Mesendoderm (in vitro differentiated cells): ENCODE measurements around the gene ABI3.
"Not testable (repeated sequence)": the region's sequence is repeated elsewhere in the genome, so short reads cannot be mapped to it uniquely, and the experiment has no call there.

Experiments used
- DNase-seq: peaks from one replicate; pipeline ENCODE4 v3.0.0; 2013
- H2AK5ac ChIP-seq: 2 replicates; pipeline ENCODE4 v1.6.1; 2013; ENCODE audit warnings: low read length, inconsistent platforms
- H2BK120ac ChIP-seq: 2 replicates; pipeline ENCODE4 v1.6.1; 2013; ENCODE audit warnings: low read depth, mild to moderate bottlenecking, low read length, moderate library complexity, mixed read lengths
- H2BK15ac ChIP-seq: replicated peaks from 2 replicates; pipeline ENCODE4 v1.6.1; 2013; ENCODE audit warnings: low read depth, mild to moderate bottlenecking, moderate library complexity
- H2BK5ac ChIP-seq: 2 replicates; pipeline ENCODE4 v1.6.1; 2013; ENCODE audit warnings: low read length, inconsistent platforms
- H3K18ac ChIP-seq: 2 replicates; pipeline ENCODE4 v1.6.1; 2013; ENCODE audit warnings: mild to moderate bottlenecking, low read length, mixed read lengths
- H3K23ac ChIP-seq: one replicate; pipeline ENCODE4 v1.6.1; 2013; ENCODE audit warnings: low read length
- H3K27ac ChIP-seq: 2 replicates; pipeline ENCODE4 v1.5.1; 2013; ENCODE audit warnings: low read depth, mild to moderate bottlenecking, inconsistent platforms, low read length, moderate library complexity
- H3K27me3 ChIP-seq: 2 replicates; pipeline ENCODE4 v1.6.1; 2013; ENCODE audit warnings: low read length, control low read depth, mild to moderate bottlenecking, inconsistent platforms; ENCODE audit not compliant: insufficient read depth, poor library complexity
- H3K36me3 ChIP-seq: 2 replicates; pipeline ENCODE4 v1.6.1; 2013; ENCODE audit warnings: low read length, inconsistent platforms; ENCODE audit not compliant: control insufficient read depth, insufficient read depth
- H3K4ac ChIP-seq: one replicate; pipeline ENCODE4 v1.6.1; 2013; ENCODE audit warnings: low read depth, mild to moderate bottlenecking, low read length, moderate library complexity
- H3K4me1 ChIP-seq: 2 replicates; pipeline ENCODE4 v1.6.1; 2013; ENCODE audit warnings: low read depth, low read length, inconsistent platforms; ENCODE audit not compliant: control insufficient read depth
- H3K4me2 ChIP-seq: 2 replicates; pipeline ENCODE4 v1.6.1; 2013; ENCODE audit warnings: low read length
- H3K4me3 ChIP-seq: 2 replicates; pipeline ENCODE4 v1.5.1; 2013; ENCODE audit warnings: mild to moderate bottlenecking, low read length
- H3K56ac ChIP-seq: one replicate; pipeline ENCODE4 v1.6.1; 2013; ENCODE audit warnings: low read length
- H3K79me1 ChIP-seq: 2 replicates; pipeline ENCODE4 v1.6.1; 2013; ENCODE audit warnings: low read length, inconsistent platforms
- H3K79me2 ChIP-seq: 2 replicates; pipeline ENCODE4 v1.6.1; 2013; ENCODE audit warnings: mild to moderate bottlenecking, low read length; ENCODE audit not compliant: control insufficient read depth, insufficient read depth
- H3K9ac ChIP-seq: 2 replicates; pipeline ENCODE4 v1.6.1; 2013; ENCODE audit warnings: low read length, inconsistent platforms
- H4K5ac ChIP-seq: one replicate; pipeline ENCODE4 v1.6.1; 2013; ENCODE audit warnings: low read length
- H4K8ac ChIP-seq: one replicate; pipeline ENCODE4 v1.6.1; 2013; ENCODE audit warnings: low read depth, mild to moderate bottlenecking, control low read depth, low read length, moderate library complexity
- WGBS: extraction: QIAGEN DNeasy Blood & Tissue Kit; methylation state at CpG from one replicate; pipeline ENCODE4 v1.1.7; 2013; ENCODE audit warnings: low lambda C conversion rate, missing lambda C conversion rate; ENCODE audit not compliant: insufficient coverage; ENCODE audit errors: extremely low coverage; 5-methylcytosine and 5-hydroxymethylcytosine counted together

Gene ABI3

DNA sequence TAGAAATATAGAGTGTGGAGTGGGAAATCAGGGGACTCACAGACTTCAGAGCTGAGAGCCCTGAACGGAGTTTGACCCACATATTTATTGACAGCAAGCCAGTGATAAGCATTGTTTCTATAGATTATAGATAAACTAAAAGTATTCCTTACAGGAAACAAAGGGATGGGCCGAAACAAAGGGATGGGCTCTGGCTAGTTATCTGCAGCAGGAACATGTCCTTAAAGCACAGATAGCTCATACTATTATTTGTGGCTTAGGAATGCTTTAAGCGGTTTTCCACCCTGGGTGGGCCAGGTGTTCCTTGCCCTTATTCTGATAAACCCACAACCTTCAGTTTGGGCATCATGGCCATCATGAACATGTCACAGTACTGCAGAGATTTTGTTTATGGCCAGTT, 39.8 kb upstream of the ABI3 start:
- not testable (repeated sequence) for H3K4me1 ChIP-seq, H3K4me2 ChIP-seq

DNA sequence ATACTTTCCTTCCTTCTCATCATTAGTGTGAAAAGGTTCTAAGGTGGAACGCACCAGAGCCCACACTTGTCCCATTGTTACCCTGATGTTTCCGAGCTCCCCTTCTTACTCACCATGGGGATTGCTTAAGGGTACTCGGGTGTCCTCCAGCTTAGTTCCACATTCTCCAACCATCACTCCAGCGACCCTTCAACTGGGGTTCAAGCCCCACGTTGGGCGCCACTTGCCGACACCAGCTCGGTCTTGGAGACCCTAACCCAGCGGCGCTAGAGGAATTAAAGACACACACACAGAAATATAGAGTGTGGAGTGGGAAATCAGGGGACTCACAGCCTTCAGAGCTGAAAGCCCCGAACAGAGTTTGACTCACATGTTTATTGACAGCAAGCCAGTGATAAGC, 34.5 kb upstream of the ABI3 start:
- DNase-seq, H3K4me3 ChIP-seq, H3K4ac ChIP-seq, H2BK5ac ChIP-seq, H3K4me2 ChIP-seq, H3K9ac ChIP-seq, H4K5ac ChIP-seq, H3K56ac ChIP-seq, H2BK15ac ChIP-seq, H3K4me1 ChIP-seq, H4K8ac ChIP-seq, H3K18ac ChIP-seq, H2AK5ac ChIP-seq, H2BK120ac ChIP-seq, H3K36me3 ChIP-seq, H3K27me3 ChIP-seq, H3K79me2 ChIP-seq, H3K27ac ChIP-seq, H3K23ac ChIP-seq, H3K79me1 ChIP-seq: not testable (repeated sequence)
- WGBS = no CpG with 5 or more reads among the region's 11 CpGs

More for the DNA sequence above, 39.8 kb upstream of the ABI3 start:
- DNase-seq, H3K27ac ChIP-seq, H3K79me1 ChIP-seq, H2BK15ac ChIP-seq, H2BK120ac ChIP-seq, H3K56ac ChIP-seq, H2BK5ac ChIP-seq, H3K27me3 ChIP-seq, H3K36me3 ChIP-seq, H4K5ac ChIP-seq, H3K4ac ChIP-seq, H3K23ac ChIP-seq, H3K9ac ChIP-seq, H4K8ac ChIP-seq, H3K18ac ChIP-seq, H2AK5ac ChIP-seq, H3K79me2 ChIP-seq, H3K4me3 ChIP-seq: not testable (repeated sequence)
- WGBS = no CpG with 5 or more reads among the region's 3 CpGs

DNA sequence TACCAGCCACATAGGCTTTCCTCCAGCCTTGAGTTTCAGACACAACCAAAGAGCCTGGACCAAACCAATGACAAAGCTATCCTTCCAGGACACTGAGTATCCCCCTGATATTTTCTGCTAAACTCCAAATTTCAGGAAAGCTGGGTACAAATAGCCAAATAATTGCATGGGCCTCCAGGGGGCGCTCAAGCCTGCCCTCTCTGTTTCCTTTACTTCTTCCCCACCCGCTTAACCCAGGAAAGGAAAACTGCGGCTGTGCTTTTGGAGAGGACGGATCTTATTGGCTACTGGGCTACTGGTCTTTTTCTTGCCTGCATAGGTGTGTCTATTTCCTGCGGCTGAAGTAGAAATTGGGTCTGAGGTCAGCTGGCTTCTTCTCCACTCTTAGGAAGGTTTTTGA, 30.2 kb upstream of the ABI3 start:
- Histone ChIP-seq H3K4me3 (no peak overlapping the region), H3K4ac (no peak overlapping the region), H2BK5ac (no peak overlapping the region), H3K4me1 (no peaks in the 10 kb centered on the region), H2BK15ac (no peak overlapping the region), H3K4me2 (no peak overlapping the region), H2BK120ac (no peak overlapping the region), H3K18ac (no peak overlapping the region), H3K79me2 (no peaks in the 10 kb centered on the region), H3K56ac (no peak overlapping the region), H3K23ac (no peak overlapping the region), H4K5ac (no peak overlapping the region), H3K79me1 (no peaks in the 10 kb centered on the region), H4K8ac (no peak overlapping the region), H3K36me3 (no peaks in the 10 kb centered on the region), H3K27ac (no peak overlapping the region), H3K27me3 (no peaks in the 10 kb centered on the region), H2AK5ac (no peak overlapping the region), H3K9ac (no peak overlapping the region)
- WGBS = no CpG with 5 or more reads among the region's 5 CpGs
- peak; percentile 72 for DNase-seq

DNA sequence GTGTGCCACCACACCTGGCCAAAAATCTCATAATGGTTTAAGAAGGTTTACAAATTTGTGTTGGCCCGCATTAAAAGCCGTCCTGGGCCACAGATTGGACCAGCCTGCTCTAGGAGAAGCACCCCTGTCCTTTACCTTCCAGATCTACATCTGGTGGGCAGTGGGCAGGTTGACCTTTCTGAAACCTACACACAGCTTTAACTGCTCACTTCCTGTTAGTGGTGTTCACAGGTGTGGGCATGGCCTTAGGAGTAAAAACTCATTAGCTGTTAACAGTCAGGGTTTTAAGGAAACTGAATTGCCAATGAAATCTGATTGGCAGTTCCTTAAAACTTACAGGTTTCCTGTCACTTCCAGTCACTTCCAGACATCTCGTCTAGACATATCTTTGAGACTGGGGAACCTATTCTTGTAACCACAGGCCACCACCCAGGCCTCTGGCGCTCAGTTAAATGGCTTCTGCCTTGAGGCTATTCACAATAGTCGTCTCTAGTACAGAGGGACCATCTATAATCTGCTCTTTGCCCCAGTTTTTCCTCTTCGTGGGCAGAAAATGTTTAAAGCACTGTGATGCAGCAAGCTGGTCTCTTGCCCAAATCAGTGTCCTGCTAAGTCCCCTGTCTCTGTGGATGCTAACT, 29.4 kb upstream of the ABI3 start:
- no peak overlapping the region for H3K4ac ChIP-seq
- no peak overlapping the region for H3K4me2 ChIP-seq
- no peaks in the 10 kb centered on the region for H3K27me3 ChIP-seq
- no peaks in the 10 kb centered on the region for H3K4me1 ChIP-seq
- H3K4me3 ChIP-seq = no peak overlapping the region
- no peak overlapping the region for H3K18ac ChIP-seq
- WGBS = no CpG with 5 or more reads among the region's 6 CpGs
- H3K36me3 ChIP-seq = no peaks in the 10 kb centered on the region
- H4K8ac ChIP-seq = no peak overlapping the region
- H4K5ac ChIP-seq = no peak overlapping the region
- no peak overlapping the region for H3K9ac ChIP-seq
- no peaks in the 10 kb centered on the region for H3K79me2 ChIP-seq
- H3K56ac ChIP-seq = no peak overlapping the region
- no peak overlapping the region for H3K27ac ChIP-seq
- H3K79me1 ChIP-seq = no peaks in the 10 kb centered on the region
- H2AK5ac ChIP-seq = no peak overlapping the region
- no peak overlapping the region for H3K23ac ChIP-seq
- no peak overlapping the region for H2BK5ac ChIP-seq
- H2BK120ac ChIP-seq = no peak overlapping the region
- H2BK15ac ChIP-seq = no peak overlapping the region
- DNase-seq = peak; percentile 41

DNA sequence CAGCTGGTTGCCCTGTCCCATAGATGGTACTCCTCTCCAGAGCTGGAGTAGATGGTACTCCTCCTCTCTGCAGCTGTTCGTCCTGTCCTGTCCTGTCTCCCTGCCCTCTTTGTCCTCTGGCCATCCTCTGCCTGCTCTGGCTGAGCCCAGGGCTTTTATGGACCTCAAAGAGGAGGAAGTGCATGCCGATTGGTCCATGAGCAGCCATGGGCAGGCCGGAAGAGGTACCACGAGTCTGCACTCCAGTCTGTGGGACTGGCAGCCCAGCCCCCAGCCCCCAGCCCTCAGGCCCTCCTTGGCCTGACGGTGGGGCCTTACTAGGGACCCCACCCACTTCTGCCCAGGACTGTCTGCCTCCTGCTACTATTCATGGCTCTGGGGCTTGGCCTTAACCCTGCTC, 27.2 kb upstream of the ABI3 start:
- Histone ChIP-seq H3K18ac (no peak overlapping the region), H3K79me2 (no peaks in the 10 kb centered on the region), H4K8ac (no peak overlapping the region), H3K4me1 (no peaks in the 10 kb centered on the region), H3K27ac (no peak overlapping the region), H3K56ac (no peak overlapping the region), H2BK15ac (no peak overlapping the region), H3K79me1 (no peaks in the 10 kb centered on the region), H3K23ac (no peak overlapping the region), H3K4me2 (no peak overlapping the region), H2BK5ac (no peak overlapping the region), H3K36me3 (no peaks in the 10 kb centered on the region), H2BK120ac (no peak overlapping the region), H4K5ac (no peak overlapping the region), H2AK5ac (no peak overlapping the region), H3K4me3 (no peak overlapping the region), H3K9ac (no peak overlapping the region), H3K27me3 (no peaks in the 10 kb centered on the region), H3K4ac (no peak overlapping the region)
- no peak for DNase-seq
- no CpG with 5 or more reads among the region's 5 CpGs for WGBS

DNA sequence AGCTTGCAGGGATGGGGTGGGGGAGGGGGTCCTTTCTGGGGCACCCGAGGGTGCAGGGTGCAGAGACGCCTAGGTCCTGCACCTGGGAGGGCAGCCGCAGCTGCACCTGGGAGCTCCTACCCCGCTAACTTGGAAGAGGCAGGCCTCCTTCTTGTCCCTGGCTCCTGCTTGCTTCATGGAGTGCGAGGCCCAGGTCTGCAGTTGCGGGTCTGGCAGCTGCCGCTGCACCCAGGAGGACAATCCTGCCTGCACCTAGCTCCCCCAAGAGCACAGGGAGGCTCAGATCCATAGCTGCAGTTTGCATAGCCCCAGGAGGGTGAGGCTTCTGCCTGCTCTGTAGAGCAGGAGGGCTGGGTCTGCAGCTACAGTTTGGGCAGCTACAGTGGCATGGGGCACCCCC, 26.7 kb upstream of the ABI3 start:
- Histone ChIP-seq H3K27me3 (no peaks in the 10 kb centered on the region), H3K4me2 (no peak overlapping the region), H4K8ac (no peak overlapping the region), H3K9ac (no peak overlapping the region), H3K27ac (no peak overlapping the region), H3K79me2 (no peaks in the 10 kb centered on the region), H3K36me3 (no peaks in the 10 kb centered on the region), H3K4me1 (no peaks in the 10 kb centered on the region), H3K23ac (no peak overlapping the region), H3K4ac (no peak overlapping the region), H4K5ac (no peak overlapping the region), H3K4me3 (no peak overlapping the region), H2BK5ac (no peak overlapping the region), H3K56ac (no peak overlapping the region), H2AK5ac (no peak overlapping the region), H2BK15ac (no peak overlapping the region), H2BK120ac (no peak overlapping the region), H3K18ac (no peak overlapping the region), H3K79me1 (no peaks in the 10 kb centered on the region)
- no peak for DNase-seq
- WGBS = no CpG with 5 or more reads among the region's 7 CpGs
